ENCODE measurements around the gene SLC10A1.

- TF ChIP-seq POLR2A (IDR thresholded peaks at IDR 0.05) (no peak), CTCF (IDR thresholded peaks at IDR 0.05) (no peak), POLR2AphosphoS5 (IDR thresholded peaks at IDR 0.05) (no peak)
Measured at GRCh38 chr14:69819607-69820006, 22.6 kb upstream of the SLC10A1 start.

All from prostate gland (tissue), 2 donors.